A673 (cell line): Measurements from ENCODE around the gene OR51A2. TPM values are rescaled to one million over a fixed set of nuclear protein-coding genes. Genes with fewer than 3 reads are reported as not detected.

Source experiments
- BruUV-seq: library from RNA; stranded (reverse); fragments of 400-500 nt; replicated peaks from 2 replicates; lab custom pipeline; 2021; lab: Mats Ljungman, UMichigan
- CTCF ChIA-PET: fragments of 300-600 bp; sonication (Branson Sonifier 250); formaldehyde crosslinking; loops from one replicate; lab custom pipeline; 2022; ENCODE audit warnings: antibody characterized with exemption; lab: Charles Lee
- POLR2A ChIA-PET: fragments of 300-600 bp; sonication (Branson Sonifier 250); formaldehyde crosslinking; loops from one replicate; lab custom pipeline; 2022; ENCODE audit warnings: antibody characterized with exemption; ENCODE audit not compliant: low non-redundant PET; lab: Charles Lee
- DNase-seq: peaks from one replicate; pipeline ENCODE4 v3.0.0-alpha.2; 2015; ENCODE audit warnings: low spot score
- H3K27ac ChIP-seq: fragments of 200-600 bp; sonication (generic); 2 replicates; pipeline ENCODE4 v1.5.1; 2016; ENCODE audit warnings: mixed run types, low read depth, mild to moderate bottlenecking, mixed read lengths, antibody characterized with exemption, low read length; ENCODE audit not compliant: poor library complexity, severe bottlenecking
- H3K27me3 ChIP-seq: fragments of 200-600 bp; sonication (generic); replicated peaks from 2 replicates; pipeline ENCODE4 v1.6.1; 2017; ENCODE audit warnings: mixed run types, low read depth, mild to moderate bottlenecking, mixed read lengths, antibody characterized with exemption, low read length; ENCODE audit not compliant: insufficient read depth, poor library complexity
- H3K36me3 ChIP-seq: fragments of 200-600 bp; sonication (generic); 2 replicates; pipeline ENCODE4 v1.6.1; 2016; ENCODE audit warnings: mixed run types, mild to moderate bottlenecking, mixed read lengths, antibody characterized with exemption, low read length; ENCODE audit not compliant: insufficient read depth, poor library complexity, severe bottlenecking
- H3K4me1 ChIP-seq: fragments of 200-600 bp; sonication (generic); 2 replicates; pipeline ENCODE4 v1.6.1; 2017; ENCODE audit warnings: mixed run types, mild to moderate bottlenecking, mixed read lengths, antibody characterized with exemption, low read length; ENCODE audit not compliant: insufficient read depth, poor library complexity, severe bottlenecking
- H3K4me3 ChIP-seq: fragments of 200-600 bp; sonication (generic); 2 replicates; pipeline ENCODE4 v1.5.1; 2016; ENCODE audit warnings: low read depth, mixed run types, mild to moderate bottlenecking, mixed read lengths, low read length; ENCODE audit not compliant: poor library complexity, severe bottlenecking
- H3K9me3 ChIP-seq: fragments of 200-600 bp; sonication (generic); 2 replicates; pipeline ENCODE4 v1.6.1; 2016; ENCODE audit warnings: mixed run types, low read depth, mild to moderate bottlenecking, mixed read lengths, antibody characterized with exemption, low read length; ENCODE audit not compliant: poor library complexity, severe bottlenecking
- CTCF ChIP-seq: fragments of 300-800, 200-600 bp; sonication (generic); conservative IDR thresholded peaks from 2 replicates; pipeline ENCODE4 v1.5.1; 2017; ENCODE audit warnings: low read depth, mild to moderate bottlenecking, antibody characterized with exemption, low read length, moderate library complexity, mixed read lengths
- EZH2 ChIP-seq: fragments of 200-600 bp; sonication (generic); IDR thresholded peaks from 2 replicates; pipeline ENCODE4 v1.6.1; 2017; ENCODE audit warnings: borderline replicate concordance, low read depth, mild to moderate bottlenecking, mixed read lengths, antibody characterized with exemption, low read length; ENCODE audit not compliant: poor library complexity, severe bottlenecking
- intact Hi-C: fragments of 100-400 bp; cut with micrococcal nuclease; formaldehyde crosslinking; loops from one replicate; pipeline ENCODE4 v1.10.0; 2022; ENCODE audit not compliant: unreplicated experiment
- total RNA-seq: library from RNA; stranded (reverse); gene quantifications from 2 replicates; pipeline ENCODE4 v1.2.3, GENCODE V29; 2021

The OR51A2 gene
- total RNA-seq, 1 experiment from 2014 or later: not detected

- CTCF ChIA-PET: no interaction called here
Measured at GRCh38 chr11:4924239-4924638, 31.3 kb downstream of the OR51A2 start, which contains the start of gene OR51G1. Gene OR51G1 (minus strand): TSS chr11:4924339. CDS start chr11:4924339, 0 bp downstream.

DNA sequence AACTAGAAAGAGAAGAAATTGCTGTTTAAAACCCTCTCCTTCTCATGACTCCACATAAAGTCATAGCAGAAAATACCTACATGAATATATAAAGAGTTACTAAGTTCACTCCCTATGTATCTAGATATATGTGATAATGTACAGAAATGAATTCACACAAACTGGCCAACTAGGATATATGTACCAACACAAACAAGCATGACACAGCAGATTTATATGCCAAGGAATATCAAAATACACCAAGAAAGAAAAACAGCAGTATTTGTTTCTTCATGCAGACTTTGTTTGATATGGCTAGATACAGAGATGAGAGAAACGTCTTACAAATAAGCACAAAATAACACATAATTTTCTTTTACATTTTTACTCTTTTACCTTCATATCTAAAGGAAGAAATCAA lies 33.2 kb downstream of the OR51A2 start:
- Histone ChIP-seq H3K4me3 (no peak overlapping the region), H3K27ac (no peak overlapping the region), H3K9me3 (no peaks in the 10 kb centered on the region), H3K27me3 (no peaks in the 10 kb centered on the region), H3K36me3 (no peaks in the 10 kb centered on the region), H3K4me1 (no peaks in the 10 kb centered on the region)
- POLR2A ChIA-PET: no interaction called here
- CTCF ChIA-PET: no interaction called here
- DNase-seq: no peak
- BruUV-seq: no TSS peak
- TF ChIP-seq CTCF (no peak), EZH2 (no peak)
- intact Hi-C loops: no loop called here

More at GRCh38 chr11:4924239-4924638, 31.3 kb downstream of the OR51A2 start, which contains the start of gene OR51G1:
- POLR2A ChIA-PET: no interaction called here
- no peaks in the 10 kb centered on the region for H3K27me3 ChIP-seq
- H3K36me3 ChIP-seq: no peaks in the 10 kb centered on the region
- DNase-seq: no peak
- intact Hi-C loops: no loop called here
- no peak for TF ChIP-seq EZH2
- TF ChIP-seq CTCF: no peak
- no peak within 1 kb of the TSS for H3K4me3 ChIP-seq
- no TSS peak for BruUV-seq
- no peaks in the 10 kb centered on the region for H3K9me3 ChIP-seq
- no peak within 1 kb of the TSS for H3K27ac ChIP-seq
- no peaks in the 10 kb centered on the region for H3K4me1 ChIP-seq

DNA sequence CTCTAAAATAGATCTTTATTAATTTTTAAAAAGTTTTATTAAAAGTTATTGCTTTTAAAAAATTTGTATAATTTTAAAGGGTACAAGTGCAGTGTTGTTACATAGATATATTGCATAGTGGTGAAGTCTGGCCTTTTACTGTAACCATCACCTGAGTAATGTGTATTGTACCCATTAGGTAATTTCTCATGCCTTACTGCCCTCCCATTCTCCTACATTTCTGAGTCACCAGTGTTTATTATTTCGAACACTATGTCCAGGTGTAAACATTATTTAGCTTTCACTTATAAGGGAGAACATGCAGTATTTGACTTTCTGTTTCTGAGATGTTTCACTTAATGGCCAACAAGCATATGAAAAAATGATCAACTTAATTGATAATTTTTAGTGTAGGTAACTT lies 33.7 kb downstream of the OR51A2 start:
- H3K4me1 ChIP-seq: no peaks in the 10 kb centered on the region
- H3K36me3 ChIP-seq: no peaks in the 10 kb centered on the region
- POLR2A ChIA-PET: no interaction called here
- no peaks in the 10 kb centered on the region for H3K9me3 ChIP-seq
- no TSS peak for BruUV-seq
- DNase-seq: no peak
- no peak overlapping the region for H3K27ac ChIP-seq
- no peak overlapping the region for H3K4me3 ChIP-seq
- CTCF ChIA-PET: no interaction called here
- TF ChIP-seq EZH2 (no peak), CTCF (no peak)
- intact Hi-C loops: no loop called here
- H3K27me3 ChIP-seq: no peaks in the 10 kb centered on the region
